Activated naive CD8-positive, alpha-beta T cell treated with anti-CD3 and anti-CD28 coated beads for 36 hours (primary cell): ENCODE data around the gene C1QTNF9B. TPM values are rescaled to one million over a fixed set of nuclear protein-coding genes. Genes with fewer than 3 reads are reported as not detected.

ENCODE experiments used
- DNase-seq: peaks from one replicate; pipeline ENCODE4 v3.0.0; 2021
- H3K27ac Mint-ChIP-seq: one replicate; pipeline ENCODE4 v1.8.0; 2022; ENCODE audit warnings: mild to moderate bottlenecking, moderate library complexity, mixed read lengths
- H3K27me3 Mint-ChIP-seq: one replicate; pipeline ENCODE4 v1.8.0; 2022; ENCODE audit warnings: mild to moderate bottlenecking, mixed read lengths
- H3K36me3 Mint-ChIP-seq: one replicate; pipeline ENCODE4 v1.8.0; 2021; ENCODE audit warnings: mild to moderate bottlenecking, mixed read lengths
- H3K4me1 Mint-ChIP-seq: one replicate; pipeline ENCODE4 v1.8.0; 2021; ENCODE audit warnings: mixed read lengths
- H3K4me3 Mint-ChIP-seq: one replicate; pipeline ENCODE4 v1.8.0; 2022; ENCODE audit warnings: mild to moderate bottlenecking, moderate library complexity, mixed read lengths
- H3K9me3 Mint-ChIP-seq: one replicate; pipeline ENCODE4 v1.8.0; 2022; ENCODE audit warnings: mixed read lengths
- total RNA-seq, 2 experiments: library from RNA; stranded (reverse); gene quantifications; one replicate each; pipeline ENCODE4 v1.2.3, GENCODE V29; 2021

C1QTNF9B gene
- total RNA-seq, 2 experiments from 2014 or later = not detected

DNA sequence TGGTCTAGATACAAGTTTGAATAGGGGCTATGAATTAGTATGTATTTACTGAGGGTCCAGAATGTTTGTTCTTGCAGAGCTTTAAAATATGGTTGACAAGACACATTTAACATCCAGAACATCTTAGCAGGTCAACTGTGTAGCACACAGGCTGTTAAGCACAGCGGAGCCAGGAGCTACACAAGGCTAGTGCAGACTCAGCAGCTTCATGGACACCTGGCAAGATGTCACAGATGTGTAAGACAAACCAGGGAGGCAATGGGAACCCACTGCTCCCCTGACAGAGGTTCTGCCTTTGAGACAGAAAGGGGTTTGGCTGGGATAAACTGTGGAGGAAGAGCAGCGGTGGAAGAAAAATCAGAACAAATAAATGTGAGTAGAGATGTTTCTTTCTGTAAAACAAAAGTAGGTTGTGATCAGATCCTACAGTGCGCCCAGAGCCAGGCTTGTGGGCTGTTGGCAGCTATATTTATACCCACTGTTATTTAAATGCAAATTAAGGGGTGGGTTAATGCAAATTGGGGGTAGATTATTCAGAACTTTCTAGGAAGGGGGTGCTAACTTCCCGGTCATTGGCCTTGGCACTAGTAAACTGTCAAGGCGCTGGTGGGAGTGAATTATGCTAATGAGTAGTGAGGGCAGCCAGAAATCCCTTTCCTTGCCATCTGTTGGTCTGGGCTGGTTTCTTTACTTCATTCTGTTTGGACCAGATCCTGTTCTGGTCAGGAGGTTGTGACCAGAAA, 41.1 kb downstream of the C1QTNF9B start:
- H3K4me1 Mint-ChIP-seq = peaks cover 3% of the 10 kb centered on the region
- peaks cover 5% of the 10 kb centered on the region for H3K36me3 Mint-ChIP-seq
- no peak overlapping the region for H3K4me3 Mint-ChIP-seq
- H3K27me3 Mint-ChIP-seq = no peaks in the 10 kb centered on the region
- no peak overlapping the region for H3K27ac Mint-ChIP-seq
- no peak for DNase-seq
- H3K9me3 Mint-ChIP-seq = no peaks in the 10 kb centered on the region

DNA sequence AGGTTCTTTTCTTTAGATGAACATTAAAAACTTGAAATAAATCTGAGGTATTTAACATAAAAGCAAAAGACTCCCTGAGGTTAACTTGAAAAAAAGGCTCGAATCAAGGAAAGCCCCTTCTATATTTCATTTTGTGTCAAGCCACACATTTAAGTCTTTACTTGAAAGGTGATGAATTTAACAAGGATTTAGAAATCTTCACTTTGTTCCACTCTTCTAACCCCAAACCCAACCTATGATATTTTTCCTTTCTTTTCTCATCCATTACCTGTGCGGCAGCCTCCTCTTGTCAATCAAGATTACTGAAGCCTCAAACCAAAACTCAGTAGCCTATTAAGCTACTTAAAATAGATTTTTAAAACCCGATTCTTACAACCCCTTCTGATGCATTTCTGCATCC, 41.9 kb downstream of the C1QTNF9B start:
- Mint-ChIP-seq H3K27ac (no peak overlapping the region), H3K27me3 (no peaks in the 10 kb centered on the region), H3K9me3 (no peaks in the 10 kb centered on the region), H3K4me1 (peaks cover 3% of the 10 kb centered on the region), H3K36me3 (peaks cover 5% of the 10 kb centered on the region), H3K4me3 (no peak overlapping the region)
- no peak for DNase-seq

DNA sequence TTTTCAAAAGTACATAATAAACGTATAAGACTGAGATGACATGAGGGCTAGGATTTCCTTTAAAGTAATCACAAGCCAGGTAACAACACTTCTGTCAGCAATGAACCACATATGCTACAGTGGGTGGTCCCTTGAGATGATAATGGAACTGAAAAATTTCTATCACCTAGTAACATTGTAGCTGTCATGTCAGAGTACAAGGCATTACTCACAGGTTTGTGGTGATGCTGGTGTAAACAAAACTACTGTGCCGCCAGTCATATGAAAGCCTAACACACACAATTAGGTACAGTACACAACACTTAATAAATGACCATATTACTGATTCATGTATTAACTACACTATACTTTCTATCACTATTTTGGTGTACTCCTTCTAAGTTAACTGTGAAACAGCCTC, 45.0 kb downstream of the C1QTNF9B start:
- Mint-ChIP-seq H3K27me3 (no peaks in the 10 kb centered on the region), H3K27ac (no peak overlapping the region), H3K36me3 (peaks cover 8% of the 10 kb centered on the region), H3K9me3 (no peaks in the 10 kb centered on the region), H3K4me3 (no peak overlapping the region), H3K4me1 (peaks cover 7% of the 10 kb centered on the region)
- no peak for DNase-seq

GRCh38 chr13:23851106-23851505, 46.2 kb downstream of the C1QTNF9B start:
- H3K36me3 Mint-ChIP-seq = peaks cover 6% of the 10 kb centered on the region
- no peak overlapping the region for H3K4me3 Mint-ChIP-seq
- H3K4me1 Mint-ChIP-seq = peaks cover 7% of the 10 kb centered on the region
- no peaks in the 10 kb centered on the region for H3K9me3 Mint-ChIP-seq
- no peaks in the 10 kb centered on the region for H3K27me3 Mint-ChIP-seq
- no peak for DNase-seq
- H3K27ac Mint-ChIP-seq = no peak overlapping the region

DNA sequence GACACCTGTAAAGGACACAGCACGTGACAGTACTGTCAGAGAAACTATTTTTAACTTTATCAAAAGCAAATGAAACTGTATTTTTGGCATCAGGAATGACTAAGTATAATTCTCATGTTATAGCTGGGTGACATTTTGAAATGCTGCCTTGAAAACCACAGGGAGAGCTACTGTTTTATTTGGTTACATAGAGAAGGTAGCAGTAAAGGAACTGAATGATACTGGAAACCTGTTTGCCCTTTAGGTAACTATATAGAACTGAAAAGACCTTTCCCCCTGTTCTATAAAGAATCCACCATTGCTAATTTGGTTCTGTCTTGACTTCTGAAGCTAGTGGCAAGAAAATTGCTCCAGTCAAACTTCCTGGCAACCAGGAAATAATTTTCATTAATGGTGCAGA, 47.2 kb downstream of the C1QTNF9B start:
- H3K9me3 Mint-ChIP-seq = no peaks in the 10 kb centered on the region
- peaks cover 5% of the 10 kb centered on the region for H3K4me1 Mint-ChIP-seq
- H3K27ac Mint-ChIP-seq = no peak overlapping the region

GRCh38 chr13:23849670-23850069, 47.6 kb downstream of the C1QTNF9B start:
- H3K27ac Mint-ChIP-seq = no peak overlapping the region

More for the DNA sequence above, 47.2 kb downstream of the C1QTNF9B start:
- no peak for DNase-seq
- Mint-ChIP-seq H3K4me3 (no peak overlapping the region), H3K36me3 (peaks cover 4% of the 10 kb centered on the region), H3K27me3 (no peaks in the 10 kb centered on the region)

GRCh38 chr13:23848646-23849141, 48.6 kb downstream of the C1QTNF9B start:
- Mint-ChIP-seq H3K36me3 (peaks cover 4% of the 10 kb centered on the region), H3K4me3 (no peak overlapping the region), H3K4me1 (peaks cover 11% of the 10 kb centered on the region), H3K27me3 (no peaks in the 10 kb centered on the region), H3K27ac (no peak overlapping the region), H3K9me3 (no peaks in the 10 kb centered on the region)
- DNase-seq = no peak

More at GRCh38 chr13:23849670-23850069, 47.6 kb downstream of the C1QTNF9B start:
- H3K27me3 Mint-ChIP-seq = no peaks in the 10 kb centered on the region
- no peak for DNase-seq
- H3K36me3 Mint-ChIP-seq = peaks cover 4% of the 10 kb centered on the region
- H3K4me3 Mint-ChIP-seq = no peak overlapping the region
- H3K4me1 Mint-ChIP-seq = peaks cover 5% of the 10 kb centered on the region
- no peaks in the 10 kb centered on the region for H3K9me3 Mint-ChIP-seq

GRCh38 chr13:23848019-23848418, 49.3 kb downstream of the C1QTNF9B start:
- Mint-ChIP-seq H3K4me3 (no peak overlapping the region), H3K27me3 (no peaks in the 10 kb centered on the region), H3K27ac (no peak overlapping the region)

DNA sequence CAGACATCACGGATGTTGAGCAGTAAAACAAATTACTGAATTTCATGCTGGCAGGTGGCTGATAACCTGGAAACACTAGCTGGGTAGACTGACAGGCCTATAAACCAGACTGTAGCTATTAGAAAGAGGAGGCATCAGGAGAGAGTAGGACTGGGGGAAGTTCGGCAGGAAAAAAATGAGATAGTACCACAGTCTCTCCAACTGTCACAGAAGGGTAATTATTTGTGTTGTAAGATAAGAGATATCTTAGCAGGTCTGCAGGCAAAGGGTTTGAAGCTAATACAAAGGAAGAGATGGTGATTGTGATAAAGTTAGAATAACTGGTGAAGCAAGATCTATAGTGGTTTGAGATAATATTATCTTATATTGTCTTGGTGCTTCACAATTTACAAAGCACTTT, 49.8 kb downstream of the C1QTNF9B start:
- no peak for DNase-seq
- Mint-ChIP-seq H3K27me3 (no peaks in the 10 kb centered on the region), H3K4me1 (peaks cover 14% of the 10 kb centered on the region), H3K36me3 (peaks cover 5% of the 10 kb centered on the region), H3K27ac (no peak overlapping the region), H3K9me3 (no peaks in the 10 kb centered on the region), H3K4me3 (no peak overlapping the region)

More at GRCh38 chr13:23848019-23848418, 49.3 kb downstream of the C1QTNF9B start:
- no peaks in the 10 kb centered on the region for H3K9me3 Mint-ChIP-seq
- peaks cover 4% of the 10 kb centered on the region for H3K36me3 Mint-ChIP-seq
- peaks cover 14% of the 10 kb centered on the region for H3K4me1 Mint-ChIP-seq
- DNase-seq = no peak

GRCh38 chr13:23845105-23845725, 52.1 kb downstream of the C1QTNF9B start:
- Mint-ChIP-seq H3K27me3 (no peaks in the 10 kb centered on the region), H3K27ac (no peak overlapping the region), H3K9me3 (no peaks in the 10 kb centered on the region), H3K4me1 (peaks cover 14% of the 10 kb centered on the region), H3K36me3 (peaks cover 7% of the 10 kb centered on the region), H3K4me3 (no peak overlapping the region)
- no peak for DNase-seq

DNA sequence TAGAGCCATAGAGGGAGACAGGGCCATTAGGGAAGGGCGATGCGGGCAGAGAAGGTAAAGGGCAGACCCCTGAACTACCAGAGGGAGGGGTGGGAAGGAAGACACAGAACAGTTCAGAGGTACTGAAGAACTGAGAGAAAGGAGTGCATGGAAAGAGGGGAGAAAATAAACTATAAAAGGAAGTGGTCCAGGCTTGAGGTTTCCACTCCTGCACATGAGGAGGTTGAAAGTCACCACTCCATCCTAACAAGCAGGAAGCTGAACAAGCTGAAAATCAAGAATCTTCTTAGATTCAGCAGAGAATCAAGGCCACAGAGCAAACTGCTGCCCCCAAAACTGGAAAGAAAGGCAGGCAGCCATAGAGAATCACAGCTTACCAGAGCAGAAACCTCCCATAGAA, 53.2 kb downstream of the C1QTNF9B start:
- H3K4me3 Mint-ChIP-seq = no peak overlapping the region
- H3K27ac Mint-ChIP-seq = no peak overlapping the region
- peaks cover 11% of the 10 kb centered on the region for H3K4me1 Mint-ChIP-seq
- H3K36me3 Mint-ChIP-seq = peaks cover 7% of the 10 kb centered on the region
- no peaks in the 10 kb centered on the region for H3K27me3 Mint-ChIP-seq
- no peak for DNase-seq
- no peaks in the 10 kb centered on the region for H3K9me3 Mint-ChIP-seq

GRCh38 chr13:23843436-23843835, 53.9 kb downstream of the C1QTNF9B start:
- H3K27ac Mint-ChIP-seq = no peak overlapping the region
- no peak for DNase-seq
- peaks cover 9% of the 10 kb centered on the region for H3K4me1 Mint-ChIP-seq
- H3K9me3 Mint-ChIP-seq = no peaks in the 10 kb centered on the region
- no peaks in the 10 kb centered on the region for H3K27me3 Mint-ChIP-seq
- peaks cover 5% of the 10 kb centered on the region for H3K36me3 Mint-ChIP-seq
- no peak overlapping the region for H3K4me3 Mint-ChIP-seq

DNA sequence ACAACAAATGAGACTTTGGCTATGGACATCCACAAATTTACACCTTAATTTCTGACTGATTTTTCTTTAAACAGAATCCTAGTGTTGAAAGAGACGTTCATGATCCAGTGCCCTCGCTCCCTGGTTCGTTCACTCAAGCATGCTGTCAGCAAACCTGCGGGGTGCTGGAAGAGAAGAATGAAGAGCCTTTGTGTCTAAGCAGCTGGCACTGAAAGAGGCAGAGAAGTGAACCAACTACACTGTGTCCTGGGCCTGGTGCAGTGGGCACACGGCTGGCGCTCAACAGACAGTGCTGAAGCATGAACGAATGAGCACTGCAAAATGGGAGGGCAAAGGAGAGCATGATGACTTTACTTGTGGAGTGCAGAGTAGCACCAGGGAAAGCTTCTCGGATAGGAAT, 54.9 kb downstream of the C1QTNF9B start:
- peaks cover 7% of the 10 kb centered on the region for H3K36me3 Mint-ChIP-seq
- H3K4me3 Mint-ChIP-seq = no peak overlapping the region
- DNase-seq = no peak
- H3K27me3 Mint-ChIP-seq = no peaks in the 10 kb centered on the region
- H3K9me3 Mint-ChIP-seq = no peaks in the 10 kb centered on the region
- H3K4me1 Mint-ChIP-seq = peaks cover 9% of the 10 kb centered on the region
- no peak overlapping the region for H3K27ac Mint-ChIP-seq
